Testis (tissue), 3 donors: ENCODE data around the gene ADAMTS6. TPM values are rescaled to one million over a fixed set of nuclear protein-coding genes. Genes with fewer than 3 reads are reported as not detected.

Experiments
- DNase-seq: peaks from one replicate; pipeline ENCODE4 v3.0.0-alpha.2; 2019
- H3K27ac ChIP-seq, 2 donors: fragments of 200-600 bp; sonication (generic); one replicate each; pipeline ENCODE4 v1.5.1; 2019
- H3K27me3 ChIP-seq: fragments of 200-600 bp; sonication (generic); one replicate; pipeline ENCODE4 v1.5.1; 2019
- H3K36me3 ChIP-seq: fragments of 200-600 bp; sonication (generic); one replicate; pipeline ENCODE4 v1.5.1; 2017; ENCODE audit warnings: low read depth; ENCODE audit errors: missing control alignments
- H3K4me1 ChIP-seq: fragments of 200-600 bp; sonication (generic); one replicate; pipeline ENCODE4 v1.5.1; 2019
- H3K4me3 ChIP-seq, 2 donors: fragments of 200-600 bp; sonication (generic); one replicate each; pipeline ENCODE4 v1.5.1; 2017 to 2019
- H3K9me3 ChIP-seq: fragments of 200-600 bp; sonication (generic); one replicate; pipeline ENCODE4 v1.5.1; 2017
- CTCF ChIP-seq, 3 experiments: fragments of 450-650 bp in 2 of 3; fragments of 200-600 bp in 1 of 3; sonication (generic) in 1 of 3; IDR thresholded peaks; one replicate each; pipeline ENCODE4 v1.5.1; 2016 to 2019; ENCODE audit warnings: antibody characterized with exemption in 3 of 3, mild to moderate bottlenecking in 2 of 3, moderate library complexity in 1 of 3
- POLR2A ChIP-seq: fragments of 450-650 bp; IDR thresholded peaks from one replicate; pipeline ENCODE4 v1.6.1; 2017; ENCODE audit warnings: antibody characterized with exemption, mild to moderate bottlenecking, moderate library complexity
- WGBS, 2 donors: methylation state at CpG; one replicate each; pipeline ENCODE4 v1.1.5; 2018; 5-methylcytosine and 5-hydroxymethylcytosine counted together
- intact Hi-C: fragments of 100-400 bp; cut with DNase I; formaldehyde crosslinking; loops from one replicate; pipeline ENCODE4 v1.15.1; 2023; ENCODE audit warnings: low total_unique reads
- polyA plus RNA-seq: library from polyadenylated mRNA; stranded (reverse); fragments of 350-450 nt; fragmentation: Illumina TruSeq; extraction: RNeasy Lipid Tissue Mini Kit (QIAGEN cat#74804); gene quantifications from one replicate; pipeline ENCODE4 v1.2.3, GENCODE V29; 2014; ENCODE audit warnings: low read depth, low replicate concordance; ENCODE audit not compliant: insufficient read depth
- total RNA-seq, 2 donors: library from RNA; depleted of rRNA; stranded (reverse); fragments of >200 nt; gene quantifications; one replicate each; pipeline ENCODE4 v1.2.3, GENCODE V29; 2016

Gene ADAMTS6
- total and polyA plus RNA-seq, 3 donors from 2014 or later, result 4.1 to 43.1 (median 25.5) TPM

GRCh38 chr5:65199993-65200675 lies 281.6 kb downstream of the ADAMTS6 start:
- intact Hi-C loops, result no loop called here
- H3K9me3 ChIP-seq, result no peaks in the 10 kb centered on the region
- no peak for TF ChIP-seq POLR2A
- TF ChIP-seq CTCF (IDR thresholded peaks at IDR 0.05), result no peak
- 51 to 56% methylated on average over 3 of the region's 3 CpGs for WGBS, 2 donors
- H3K4me1 ChIP-seq, result no peaks in the 10 kb centered on the region
- H3K36me3 ChIP-seq, result no peaks in the 10 kb centered on the region
- no peaks in the 10 kb centered on the region for H3K27me3 ChIP-seq
- DNase-seq, result no peak
- H3K4me3 ChIP-seq, result no peak overlapping the region
- H3K27ac ChIP-seq, result no peak overlapping the region

- TF ChIP-seq CTCF (IDR thresholded peaks at IDR 0.05) (no peak), POLR2A (no peak)
- Histone ChIP-seq H3K4me1 (no peaks in the 10 kb centered on the region), H3K36me3 (no peaks in the 10 kb centered on the region), H3K27ac (no peak overlapping the region), H3K27me3 (no peaks in the 10 kb centered on the region), H3K4me3 (no peak overlapping the region), H3K9me3 (no peaks in the 10 kb centered on the region)
- intact Hi-C loops, result no loop called here
- no peak for DNase-seq
- WGBS, 2 donors, result 91 to 95% methylated on average over 3 of the region's 3 CpGs
Observed at GRCh38 chr5:65198456-65199120, 283.1 kb downstream of the ADAMTS6 start.

- Histone ChIP-seq H3K4me1 (no peaks in the 10 kb centered on the region), H3K4me3 (no peak overlapping the region), H3K36me3 (no peaks in the 10 kb centered on the region), H3K27me3 (no peaks in the 10 kb centered on the region), H3K27ac (no peak overlapping the region), H3K9me3 (no peaks in the 10 kb centered on the region)
- no peak for TF ChIP-seq POLR2A
- TF ChIP-seq CTCF (IDR thresholded peaks at IDR 0.05), result no peak
- WGBS, 2 donors, result 83 to 87% methylated on average over 5 of the region's 5 CpGs
- no peak for DNase-seq
- intact Hi-C loops, result no loop called here
Observed at GRCh38 chr5:65197531-65198455, 283.9 kb downstream of the ADAMTS6 start.

- intact Hi-C loops, result no loop called here
- TF ChIP-seq POLR2A (no peak), CTCF (IDR thresholded peaks at IDR 0.05) (no peak)
- WGBS, 2 donors, result 87 to 88% methylated on average over 2 of the region's 2 CpGs
Observed at GRCh38 chr5:65194871-65195270, 286.8 kb downstream of the ADAMTS6 start.

More at GRCh38 chr5:65194871-65195270, 286.8 kb downstream of the ADAMTS6 start:
- H3K4me3 ChIP-seq, result no peak overlapping the region
- H3K27me3 ChIP-seq, result no peaks in the 10 kb centered on the region
- no peaks in the 10 kb centered on the region for H3K9me3 ChIP-seq
- no peak overlapping the region for H3K27ac ChIP-seq
- H3K36me3 ChIP-seq, result no peaks in the 10 kb centered on the region
- no peak for DNase-seq
- no peaks in the 10 kb centered on the region for H3K4me1 ChIP-seq
